Hematopoietic multipotent progenitor cell treated with erythropoietin and hydrocortisone succinate and interleukin-3 and kit ligand, for 15 days (in vitro differentiated cells): ENCODE results near the gene MAPK8IP3.

Experiments used
- DNase-seq: peaks from one replicate; pipeline ENCODE4 v3.0.0-alpha.2; 2015; ENCODE audit warnings: low spot score

Gene MAPK8IP3

DNA sequence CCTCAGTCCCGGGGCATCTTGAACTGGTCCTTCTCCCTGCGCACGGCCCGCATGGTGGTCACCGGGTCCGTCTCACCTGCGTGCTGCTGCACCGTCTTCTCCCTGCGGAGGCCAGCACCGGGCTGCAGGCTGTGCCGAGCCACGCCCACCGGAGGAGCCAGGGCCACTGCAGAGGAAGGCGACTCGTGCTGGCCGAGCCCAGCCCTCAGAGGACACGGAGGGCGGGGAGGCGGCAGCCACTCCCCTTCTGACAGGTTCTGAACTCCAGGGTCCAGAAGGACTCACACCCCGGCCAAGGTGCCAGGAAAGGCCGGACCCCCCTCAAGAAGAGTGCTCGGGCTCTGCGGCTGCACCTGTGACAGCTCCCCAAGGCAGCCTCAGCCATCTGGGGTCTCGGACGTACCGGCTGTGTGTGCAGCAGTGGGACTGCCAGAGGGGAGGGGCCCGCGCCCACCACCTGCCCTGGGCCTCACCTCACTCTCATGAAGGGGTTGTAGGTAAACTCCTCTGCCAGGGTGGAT lies 103.3 kb downstream of the MAPK8IP3 start:
- DNase-seq, result no peak

DNA sequence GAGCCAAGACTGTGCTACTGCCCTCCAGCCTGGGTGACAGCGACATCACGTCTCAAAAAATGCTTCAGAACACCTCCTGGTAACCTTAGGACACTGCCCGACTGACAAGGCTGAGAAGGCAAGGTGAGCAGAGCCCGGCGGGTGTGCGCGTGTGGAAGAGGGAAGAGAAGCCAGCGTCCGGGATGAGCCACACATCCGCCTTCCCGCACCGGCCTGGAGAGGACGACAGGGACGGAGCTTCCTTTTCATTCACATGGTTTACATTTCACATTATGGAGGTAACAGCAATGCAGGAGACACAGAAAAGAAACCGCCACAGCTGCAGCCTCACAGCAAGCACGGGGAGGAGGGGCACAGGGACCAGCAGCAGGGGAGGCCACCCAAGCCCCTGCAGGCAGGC lies 104.1 kb downstream of the MAPK8IP3 start:
- no peak for DNase-seq

DNA sequence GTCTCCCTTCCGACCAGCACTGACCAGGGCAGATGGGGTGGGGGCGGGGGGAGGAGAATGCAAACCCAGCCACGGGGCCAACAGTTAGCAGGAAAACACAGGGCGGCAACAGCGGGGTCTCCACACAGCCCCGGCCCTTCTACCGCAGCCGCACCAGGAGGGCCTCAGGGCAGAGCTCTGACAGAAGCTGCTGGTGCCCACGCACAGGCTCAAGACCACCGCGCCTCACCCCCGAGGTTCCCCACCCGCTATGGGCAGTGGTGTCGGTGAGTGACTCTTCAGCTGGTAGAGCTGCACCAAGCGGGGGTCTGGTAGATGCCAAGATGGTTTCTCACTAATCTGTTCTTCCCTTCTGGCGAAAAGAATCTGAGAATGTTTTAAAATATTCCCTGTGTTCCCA lies 104.5 kb downstream of the MAPK8IP3 start:
- no peak for DNase-seq

DNA sequence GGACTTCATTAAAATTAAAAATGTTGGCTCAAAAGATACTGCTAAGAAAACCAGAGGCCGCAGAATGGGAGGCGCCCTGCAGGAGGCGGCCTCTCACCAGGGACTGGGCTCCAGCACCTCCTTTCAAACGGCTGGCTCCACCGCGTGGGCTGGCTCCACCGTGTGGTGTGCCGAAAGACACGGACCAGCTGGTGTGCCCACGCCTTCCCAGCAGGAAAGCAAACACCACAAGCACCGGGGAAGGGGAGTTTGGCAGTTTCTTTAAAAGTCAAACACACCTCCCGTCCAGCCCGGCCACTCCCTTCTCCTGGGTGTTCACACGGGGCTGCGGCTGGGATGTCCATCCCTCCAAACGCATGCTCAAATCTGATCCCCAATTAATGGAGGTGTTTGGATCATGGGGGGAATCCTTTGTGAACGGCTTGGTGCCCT lies 106.8 kb downstream of the MAPK8IP3 start:
- DNase-seq, result peak; percentile 86

DNA sequence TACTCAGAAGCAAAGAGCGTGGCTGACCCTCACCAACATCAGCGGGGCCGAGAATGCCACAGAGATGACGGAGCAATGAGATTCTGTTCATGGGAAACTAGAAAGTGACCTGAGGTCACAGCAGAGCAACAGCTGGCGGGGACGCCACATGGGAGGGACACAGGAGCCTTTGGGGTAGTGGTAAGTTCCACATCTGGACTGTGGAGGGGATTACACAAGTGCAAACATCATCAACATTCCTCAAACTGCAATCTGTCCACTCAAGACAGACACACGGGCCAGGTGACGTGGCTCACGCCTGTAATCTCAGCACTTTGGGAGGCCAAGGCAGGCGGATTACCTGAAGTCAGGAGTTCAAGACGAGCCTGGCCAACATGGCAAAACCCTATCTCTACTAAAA lies 109.5 kb downstream of the MAPK8IP3 start:
- DNase-seq, result no peak

DNA sequence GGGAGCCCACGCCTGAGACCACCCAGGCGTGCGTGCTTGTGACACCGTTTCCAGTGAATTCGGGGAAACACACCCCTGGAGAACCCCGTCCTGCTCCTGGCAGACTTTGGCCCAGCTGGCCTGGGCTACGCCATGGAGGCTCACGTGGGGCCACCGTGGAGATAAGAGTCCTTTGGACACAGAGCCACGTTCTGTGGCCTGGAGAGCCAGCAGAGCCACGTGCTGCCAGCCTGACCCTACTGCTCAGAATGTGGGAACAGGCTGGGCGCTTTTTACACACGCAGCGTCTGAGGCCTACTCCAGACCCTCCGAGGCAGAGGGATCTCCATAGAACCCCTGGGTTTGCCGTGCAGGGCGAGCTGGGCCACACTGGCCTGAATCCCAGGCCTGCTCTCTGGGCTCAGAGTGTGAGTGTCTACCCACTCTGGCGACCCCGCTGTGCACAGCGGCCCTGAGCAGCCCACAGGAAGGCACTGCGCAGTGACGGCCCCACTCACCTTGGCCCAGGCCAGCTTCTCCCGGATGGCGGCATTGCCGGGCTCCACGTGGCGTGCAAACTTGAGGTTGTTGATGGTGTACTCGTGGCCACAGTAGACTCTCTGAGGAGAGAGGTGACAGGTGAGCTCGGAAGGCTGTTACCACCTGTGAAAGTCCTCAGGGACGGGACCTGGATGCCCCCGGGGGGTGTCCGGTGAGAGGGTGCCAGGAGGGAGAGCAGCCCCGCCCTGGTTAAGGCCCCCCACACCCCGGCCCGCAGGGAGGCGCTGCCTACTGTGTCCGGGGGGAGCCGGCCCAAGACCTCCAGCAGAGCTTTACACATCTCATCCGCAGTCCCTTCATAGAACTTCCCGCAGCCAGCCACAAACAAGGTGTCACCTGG lies 110.6 kb downstream of the MAPK8IP3 start:
- no peak for DNase-seq

DNA sequence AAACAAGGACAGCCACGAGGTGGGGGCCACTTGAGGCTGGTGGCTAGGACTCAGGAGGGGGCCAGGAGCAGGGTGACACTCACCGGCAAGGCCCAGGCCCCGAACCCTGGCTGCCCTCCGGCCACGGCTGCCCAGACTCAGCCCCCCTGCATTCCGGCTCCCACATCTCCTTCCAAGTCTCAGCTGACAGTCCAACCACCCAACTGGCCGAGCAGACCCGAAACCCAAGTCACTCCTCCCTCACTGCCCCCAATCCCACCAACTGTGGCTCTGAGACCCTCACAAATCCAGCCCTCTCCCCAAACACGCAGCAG lies 111.2 kb downstream of the MAPK8IP3 start:
- no peak for DNase-seq

DNA sequence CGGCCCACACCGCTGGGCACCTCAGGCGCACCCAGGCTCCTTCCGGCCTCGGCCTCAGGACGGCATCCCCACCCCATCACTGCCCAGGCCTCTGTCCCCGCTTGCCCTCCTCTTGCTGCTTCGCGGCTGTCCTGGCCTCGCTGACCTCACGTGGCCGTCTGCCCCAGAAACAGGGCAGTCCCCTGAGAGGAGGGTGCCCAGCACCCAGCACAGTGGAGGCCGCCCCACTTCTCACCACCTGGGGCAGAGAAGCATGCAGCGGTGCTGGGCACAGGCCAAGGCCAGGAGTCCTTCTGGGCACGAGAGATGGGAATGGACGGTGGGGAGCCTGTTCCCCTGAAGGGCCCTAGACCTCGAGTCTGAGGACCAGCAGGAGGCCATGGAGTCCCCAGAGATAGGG lies 111.7 kb downstream of the MAPK8IP3 start:
- DNase-seq, result no peak

DNA sequence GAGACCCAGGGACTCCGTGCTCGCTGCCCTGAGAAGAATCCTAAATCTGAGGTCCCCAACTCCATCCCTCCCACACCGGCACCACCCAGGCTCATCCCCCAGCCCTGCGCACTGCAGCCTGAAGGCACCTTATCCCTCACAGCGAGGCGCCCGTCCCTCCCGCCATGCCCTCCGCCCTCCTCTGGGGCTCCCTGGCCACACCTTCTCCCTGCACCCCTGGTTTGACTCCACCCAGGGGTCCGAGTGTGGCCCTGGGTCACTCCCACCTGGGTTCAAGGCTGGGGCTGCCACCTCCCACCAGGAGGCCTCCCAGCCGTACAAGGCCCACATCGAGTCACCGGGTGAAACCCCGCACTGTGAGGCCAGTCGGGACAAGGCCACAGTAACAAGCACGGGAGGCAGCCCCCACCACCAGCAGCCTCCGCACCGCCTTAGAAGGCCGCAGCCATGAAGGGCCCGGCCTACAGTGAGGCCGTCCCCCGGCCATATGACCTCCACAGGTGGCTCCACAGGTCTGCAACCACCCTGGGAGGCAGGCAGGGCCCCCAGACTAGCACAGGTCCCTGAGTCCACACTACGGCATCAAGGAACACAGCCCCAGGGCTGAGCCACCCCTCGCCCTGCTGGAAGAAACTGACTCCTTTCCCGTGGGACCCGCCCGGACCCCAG lies 112.3 kb downstream of the MAPK8IP3 start:
- DNase-seq, result no peak

DNA sequence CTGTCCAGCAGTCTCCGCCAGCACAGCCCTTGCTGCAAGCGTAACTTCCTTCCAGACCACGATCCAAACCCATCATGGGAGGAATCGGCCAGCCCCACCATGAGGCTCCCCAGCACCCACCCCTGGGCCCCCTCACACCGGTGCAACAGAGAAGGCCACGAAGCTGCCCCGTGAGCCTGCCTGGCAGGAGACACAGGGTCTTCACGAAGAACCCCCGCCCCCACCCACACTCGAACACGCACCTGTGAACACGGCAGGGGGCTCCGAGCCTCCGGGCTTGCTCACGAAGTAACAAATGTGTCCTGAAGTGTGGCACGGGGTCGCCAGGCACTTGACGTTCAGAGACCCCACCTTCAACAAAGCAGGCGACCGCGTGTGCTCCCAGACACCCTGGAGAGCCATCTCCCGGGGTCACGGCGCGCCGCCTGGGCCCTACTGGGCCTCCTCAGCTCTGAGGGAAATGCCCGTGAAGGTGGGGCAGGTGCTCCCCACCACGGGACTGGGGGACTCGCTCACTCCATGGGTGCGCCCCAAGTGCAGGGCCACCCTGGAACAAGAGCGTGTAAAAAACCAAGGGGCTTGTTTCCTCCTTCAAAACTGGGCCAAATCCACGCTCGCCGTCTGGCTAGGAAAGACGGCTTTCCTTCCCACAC lies 113.0 kb downstream of the MAPK8IP3 start:
- no peak for DNase-seq

DNA sequence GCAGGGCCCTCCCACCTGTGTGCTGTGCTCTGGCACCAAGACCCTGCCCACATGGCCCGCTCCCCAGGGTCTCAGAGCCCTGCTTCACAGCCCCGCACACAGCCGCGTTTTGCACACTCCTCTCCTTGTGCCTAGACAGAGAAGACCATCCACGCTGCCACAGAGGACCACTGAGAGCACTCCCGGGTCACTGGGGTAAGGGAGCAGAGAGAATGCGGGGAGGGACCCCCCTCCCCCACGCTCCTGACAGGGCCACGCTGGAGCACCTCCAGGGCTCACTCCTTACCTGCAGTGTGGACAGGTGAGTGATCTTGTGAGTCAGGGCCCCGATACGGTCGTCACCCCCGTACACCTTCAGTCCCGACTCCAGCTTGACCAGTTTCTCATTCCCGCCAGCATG lies 113.6 kb downstream of the MAPK8IP3 start:
- no peak for DNase-seq
